HFF-Myc (cell line): ENCODE data around the gene DMD.

ENCODE experiments used
- DNase-seq: peaks from one replicate; pipeline ENCODE4 v3.0.0-alpha.2; 2011; ENCODE audit warnings: low read depth; ENCODE audit errors: extremely low read depth
- H3K4me3 ChIP-seq: replicated peaks from 2 replicates; pipeline ENCODE4 v1.5.1; 2011; ENCODE audit warnings: low read depth, mild to moderate bottlenecking, control low read depth, low read length
- TF ChIP-seq, protein P1 (sequence below): IDR thresholded peaks from 2 replicates; pipeline ENCODE4 v1.5.1; 2012; ENCODE audit warnings: mild to moderate bottlenecking, low read depth, low read length, control low read depth; ENCODE audit errors: missing control alignments

The DMD gene

DNA sequence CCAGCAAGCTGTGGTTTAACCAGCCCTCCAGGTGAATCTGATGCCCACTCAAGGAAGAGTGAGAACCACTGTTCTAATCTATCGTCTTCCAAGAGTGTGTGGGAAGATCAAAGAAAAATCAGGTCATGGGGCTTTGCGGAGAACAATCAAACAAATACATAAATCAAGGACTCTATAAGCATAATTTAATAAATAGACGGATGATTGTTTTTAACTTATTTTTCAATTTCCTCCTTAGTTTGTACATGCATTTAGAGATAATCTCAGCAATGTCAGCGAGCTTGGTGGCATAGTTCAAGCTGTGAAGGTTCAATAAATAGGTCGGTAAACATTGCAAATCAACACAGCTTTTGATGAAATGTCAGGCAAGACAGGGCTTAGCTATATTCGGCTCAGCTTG lies 84.9 kb downstream of the DMD start:
- H3K4me3 ChIP-seq: no peak overlapping the region
- TF ChIP-seq, protein P1, sequence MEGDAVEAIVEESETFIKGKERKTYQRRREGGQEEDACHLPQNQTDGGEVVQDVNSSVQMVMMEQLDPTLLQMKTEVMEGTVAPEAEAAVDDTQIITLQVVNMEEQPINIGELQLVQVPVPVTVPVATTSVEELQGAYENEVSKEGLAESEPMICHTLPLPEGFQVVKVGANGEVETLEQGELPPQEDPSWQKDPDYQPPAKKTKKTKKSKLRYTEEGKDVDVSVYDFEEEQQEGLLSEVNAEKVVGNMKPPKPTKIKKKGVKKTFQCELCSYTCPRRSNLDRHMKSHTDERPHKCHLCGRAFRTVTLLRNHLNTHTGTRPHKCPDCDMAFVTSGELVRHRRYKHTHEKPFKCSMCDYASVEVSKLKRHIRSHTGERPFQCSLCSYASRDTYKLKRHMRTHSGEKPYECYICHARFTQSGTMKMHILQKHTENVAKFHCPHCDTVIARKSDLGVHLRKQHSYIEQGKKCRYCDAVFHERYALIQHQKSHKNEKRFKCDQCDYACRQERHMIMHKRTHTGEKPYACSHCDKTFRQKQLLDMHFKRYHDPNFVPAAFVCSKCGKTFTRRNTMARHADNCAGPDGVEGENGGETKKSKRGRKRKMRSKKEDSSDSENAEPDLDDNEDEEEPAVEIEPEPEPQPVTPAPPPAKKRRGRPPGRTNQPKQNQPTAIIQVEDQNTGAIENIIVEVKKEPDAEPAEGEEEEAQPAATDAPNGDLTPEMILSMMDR: no peak
- no peak for DNase-seq

DNA sequence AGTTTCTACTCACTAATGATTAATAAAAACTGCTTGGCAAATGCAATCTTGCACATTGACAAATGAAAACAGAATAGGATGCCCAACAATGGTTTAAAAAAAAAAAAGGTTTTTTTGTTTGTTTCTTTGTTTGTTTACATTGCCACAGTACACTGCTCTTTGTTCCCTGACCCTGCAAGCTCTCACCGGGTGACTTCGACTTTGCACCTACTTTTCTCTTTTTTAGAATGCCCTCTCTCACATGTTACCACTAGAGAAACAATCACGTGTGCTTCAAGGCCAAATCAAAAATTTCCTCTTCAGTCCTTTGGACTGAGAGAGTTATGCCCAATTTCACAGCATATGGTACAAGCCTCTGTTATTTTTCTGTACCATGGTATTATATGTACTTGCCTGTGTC lies 101.5 kb downstream of the DMD start:
- no peak for DNase-seq
- H3K4me3 ChIP-seq: no peak overlapping the region
- TF ChIP-seq, protein P1: no peak

DNA sequence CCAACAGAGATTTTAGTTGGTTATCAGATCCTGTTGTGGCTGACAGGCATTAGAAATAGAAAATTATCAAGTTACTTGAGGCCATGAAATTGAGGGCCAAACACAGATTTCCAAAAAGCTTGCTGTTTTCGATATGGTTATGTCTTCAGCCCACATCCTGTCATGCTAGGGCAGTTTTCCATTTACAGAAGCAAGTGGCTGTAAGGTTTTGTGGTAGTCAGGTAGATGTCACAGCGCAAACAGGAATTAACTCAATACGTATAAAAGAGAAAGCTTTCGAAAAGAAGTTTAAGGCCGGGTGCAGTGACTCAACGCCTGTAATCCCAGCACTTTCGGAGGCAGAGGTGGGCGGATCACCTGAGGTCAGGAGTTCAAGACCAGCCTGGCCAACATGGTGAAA lies 104.6 kb downstream of the DMD start:
- no peak for DNase-seq
- TF ChIP-seq, protein P1: no peak
- no peak overlapping the region for H3K4me3 ChIP-seq

DNA sequence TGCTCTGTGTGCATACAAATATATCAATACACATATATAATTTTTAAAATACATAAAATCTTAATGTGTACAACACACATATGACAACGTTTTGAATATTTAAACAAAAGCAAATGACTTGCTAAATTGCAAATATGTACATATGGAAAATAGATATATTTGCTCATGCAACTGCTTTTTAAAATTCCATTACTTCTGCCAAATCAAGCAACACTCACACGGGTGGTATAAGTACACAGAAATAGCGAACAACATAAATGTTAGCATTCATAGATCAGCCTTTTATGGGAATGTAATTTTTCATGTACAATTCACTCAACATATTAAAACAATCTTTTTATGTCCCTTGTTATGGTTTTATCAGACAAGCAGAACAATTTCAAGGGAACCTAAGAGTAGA lies 116.3 kb downstream of the DMD start:
- no peak for DNase-seq

DNA sequence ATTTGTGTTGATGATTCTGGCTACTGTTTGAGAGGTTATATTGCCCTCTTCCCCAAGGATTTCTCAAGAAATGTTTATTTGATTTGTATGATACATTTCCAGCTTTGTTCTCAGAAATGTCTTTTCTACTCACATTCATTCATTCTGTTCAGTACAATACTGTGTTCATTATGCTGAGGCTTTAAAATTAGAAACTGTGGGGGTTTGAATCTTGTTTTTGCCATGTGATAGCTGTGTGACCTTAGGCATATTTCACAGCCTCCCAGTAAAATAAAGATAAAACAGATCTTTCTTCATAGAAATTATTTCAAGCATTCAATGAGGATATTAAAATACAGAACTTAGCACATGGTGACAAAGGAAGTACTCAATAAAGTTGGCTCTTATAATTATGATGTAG lies 123.9 kb downstream of the DMD start:
- no peak overlapping the region for H3K4me3 ChIP-seq
- DNase-seq: no peak
- TF ChIP-seq, protein P1: no peak

More for the DNA sequence above, 116.3 kb downstream of the DMD start:
- H3K4me3 ChIP-seq: no peak overlapping the region
- TF ChIP-seq, protein P1: no peak

DNA sequence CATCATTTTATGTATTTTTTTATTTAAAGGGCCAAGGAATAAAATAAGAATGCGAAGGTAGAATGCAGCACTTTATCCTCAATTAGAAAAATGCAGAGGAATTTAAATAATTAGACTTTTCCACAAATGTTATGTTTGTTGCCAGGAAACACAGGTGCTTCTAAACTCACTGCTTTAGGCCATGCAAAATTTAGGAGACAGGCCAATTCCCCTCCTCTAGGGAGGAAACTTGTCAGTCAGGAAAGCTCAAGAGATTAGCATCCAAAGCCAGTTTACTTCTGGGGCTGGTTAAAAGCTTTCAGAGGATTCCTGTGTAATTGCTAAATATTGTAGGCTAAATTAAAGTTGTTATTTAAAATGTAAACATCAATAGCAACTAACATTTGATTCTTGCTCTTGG lies 124.5 kb downstream of the DMD start:
- TF ChIP-seq, protein P1: no peak
- DNase-seq: no peak
- H3K4me3 ChIP-seq: no peak overlapping the region

DNA sequence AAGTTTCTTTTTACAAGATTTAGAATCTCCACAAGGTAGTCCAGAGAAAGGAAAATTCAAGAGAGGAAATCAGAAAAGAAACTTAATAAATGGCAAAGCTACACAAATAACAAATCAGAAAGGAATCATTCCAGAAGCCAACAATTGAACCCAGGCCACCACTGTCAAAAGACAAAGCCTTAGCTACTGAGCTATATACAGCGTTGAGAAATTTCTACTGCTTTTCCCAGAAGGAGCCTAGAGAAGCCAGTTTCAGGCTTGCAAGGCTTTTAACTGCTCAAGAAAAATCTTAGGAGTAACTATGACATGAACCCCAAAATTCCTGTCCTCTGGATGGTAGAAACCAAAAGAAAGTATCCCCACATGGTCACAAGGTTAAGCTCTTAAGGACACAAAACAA lies 129.0 kb downstream of the DMD start:
- no peak overlapping the region for H3K4me3 ChIP-seq
- TF ChIP-seq, protein P1: no peak
- no peak for DNase-seq
